K562 (cell line): ENCODE data around the gene ARHGAP15.

Experiments used
- BRCA1 ChIP-seq, 2 experiments: fragments of 450-650 bp in 1 of 2; sonication (generic) in 1 of 2; formaldehyde crosslinking in 1 of 2; IDR thresholded peaks; 2 replicates each; pipeline versions ENCODE4 v1.5.0 to v1.6.1; 2017 to 2020; ENCODE audit warnings: mild to moderate bottlenecking in 1 of 2, missing genetic modification reagents in 1 of 2
- ZNF239 ChIP-seq: fragments of 250-450 bp; sonication (Bioruptor Pico); IDR thresholded peaks from 2 replicates; pipeline ENCODE4 v1.4.0; 2020; ENCODE audit warnings: mild to moderate bottlenecking
- TF ChIP-seq, protein P1 (sequence below): sonication (generic); formaldehyde crosslinking; IDR thresholded peaks from 2 replicates; pipeline ENCODE4 v1.9.0; 2022; ENCODE audit warnings: mild to moderate bottlenecking, missing genetic modification reagents

DNA sequence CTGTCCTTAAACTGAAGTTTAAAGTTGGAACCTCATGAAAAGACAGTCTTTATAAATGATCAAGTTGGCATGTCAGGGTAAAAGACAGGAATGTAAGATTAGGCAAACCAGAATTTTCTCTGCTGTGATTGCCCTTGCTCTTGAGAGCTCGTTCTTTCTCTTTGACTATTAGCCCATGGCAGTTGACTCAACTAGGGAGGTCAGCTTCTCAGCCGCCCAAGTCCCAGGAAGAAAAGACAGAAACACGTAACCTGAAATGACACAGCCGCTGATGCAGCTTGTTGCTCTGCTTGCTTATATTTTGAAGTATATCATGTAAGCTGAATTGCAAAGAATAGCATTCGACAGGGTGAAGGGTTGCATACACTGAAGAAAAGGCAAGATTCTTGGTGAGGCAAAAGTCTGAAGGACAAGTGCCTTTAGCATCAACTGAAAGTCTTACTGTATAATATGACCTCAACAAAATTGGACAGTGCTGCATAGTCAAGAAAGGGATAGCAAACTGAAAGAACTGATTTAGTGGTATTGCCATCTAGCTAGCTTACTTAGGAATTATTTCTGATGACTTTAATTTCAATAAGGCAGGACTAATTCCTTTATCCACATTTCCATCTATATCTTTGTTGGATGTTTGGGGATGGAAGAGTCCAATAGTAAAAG is 54.7 kb downstream of the ARHGAP15 start:
- TF ChIP-seq BRCA1 (IDR thresholded peaks at IDR 0.05) = no peak
- TF ChIP-seq BRCA1 (CRISPR knock-in tag; IDR thresholded peaks at IDR 0.05) = no peak
- TF ChIP-seq, protein P1, sequence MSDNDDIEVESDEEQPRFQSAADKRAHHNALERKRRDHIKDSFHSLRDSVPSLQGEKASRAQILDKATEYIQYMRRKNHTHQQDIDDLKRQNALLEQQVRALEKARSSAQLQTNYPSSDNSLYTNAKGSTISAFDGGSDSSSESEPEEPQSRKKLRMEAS (CRISPR knock-in tag) = no peak
- no peak for TF ChIP-seq ZNF239 (CRISPR knock-in tag)
